ENCODE measurements around the gene ECHDC3. TPM values are rescaled to one million over a fixed set of nuclear protein-coding genes. Genes with fewer than 3 reads are reported as not detected.

ECHDC3 gene
- polyA plus RNA-seq, 1 of the 3 experiments (the other 2 are of a cell fraction), result 13.5 TPM

GRCh38 chr10:11810973-11811372 lies 68.8 kb downstream of the ECHDC3 start:
- ChIA-PET POLR2A (no interaction called here), CTCF (interaction anchor here (1.8 to 3.6 kb wide), 2 partner anchors 9 to 28 kb away, joined by 7 to 18 read pairs; no protein-coding TSS in a partner anchor)
- Histone ChIP-seq H3K9me2 (no peaks in the 10 kb centered on the region), H3K4me3 (ENCODE audit: low read depth in 2 of 2, low read length in 1 of 2) (no peak overlapping the region), H3F3A (replicated peaks; ENCODE audit: insufficient read depth) (no peaks in the 10 kb centered on the region), H3K27ac (ENCODE audit: low read depth in 2 of 2, low read length in 1 of 2) (no peak overlapping the region), H3K4me1 (ENCODE audit: control insufficient read depth in 1 of 2, insufficient read depth in 2 of 2, low read depth in 1 of 2, low read length in 1 of 2) (peaks cover 0 to 11% of the 10 kb centered on the region in 2 experiments; a peak in 1 of 4 replicates), H3K9ac (no peak overlapping the region), H3K27me3 (ENCODE audit: insufficient read depth) (no peaks in the 10 kb centered on the region), H3K4me2 (no peak overlapping the region), H3K36me3 (replicated peaks in 1 of 2; ENCODE audit: control insufficient read depth in 1 of 2, insufficient read depth in 2 of 2, low read length in 1 of 2) (no peaks in the 10 kb centered on the region), H3K9me3 (no peaks in the 10 kb centered on the region), H2AFZ (ENCODE audit: low read depth) (no peak overlapping the region), H4K20me1 (ENCODE audit: insufficient read depth) (no peaks in the 10 kb centered on the region), H3K79me2 (ENCODE audit: insufficient read depth) (no peaks in the 10 kb centered on the region)
- WGBS (ENCODE audit: low lambda C conversion rate), result 71% methylated on average over 6 of the region's 6 CpGs
- TF ChIP-seq EP300 (IDR thresholded peaks at IDR 0.05; ENCODE audit: borderline replicate concordance in 1 of 2, low read depth in 1 of 2, low read length in 1 of 2), result no peak
- TF ChIP-seq MEF2A (IDR thresholded peaks at IDR 0.05; ENCODE audit: borderline replicate concordance, low read depth), result no peak
- TF ChIP-seq REST (IDR thresholded peaks at IDR 0.05; ENCODE audit: low read depth, low read length), result no peak
- TF ChIP-seq MAX (IDR thresholded peaks at IDR 0.05; ENCODE audit: low read depth), result no peak
- TF ChIP-seq TCF12 (IDR thresholded peaks at IDR 0.05), result no peak
- TF ChIP-seq USF1 (IDR thresholded peaks at IDR 0.05; ENCODE audit: borderline replicate concordance, low read depth), result no peak
- no peak for TF ChIP-seq CHD2 (IDR thresholded peaks at IDR 0.05; ENCODE audit: low read length, partially characterized antibody)
- TF ChIP-seq RAD21 (IDR thresholded peaks at IDR 0.05; ENCODE audit: low read length), result no peak
- no peak for TF ChIP-seq EZH2phosphoT487 (IDR thresholded peaks at IDR 0.05; ENCODE audit: borderline replicate concordance, low read depth)
- no peak for TF ChIP-seq NFIC (IDR thresholded peaks at IDR 0.05; ENCODE audit: borderline replicate concordance)
- no peak for TF ChIP-seq USF2 (IDR thresholded peaks at IDR 0.05; ENCODE audit: borderline replicate concordance, low read depth, low read length)
- no peak for TF ChIP-seq FOXJ3 (CRISPR knock-in tag; IDR thresholded peaks at IDR 0.05)
- no peak for TF ChIP-seq RXRA (IDR thresholded peaks at IDR 0.05; ENCODE audit: borderline replicate concordance, low read depth)
- no peak for TF ChIP-seq PBX3 (IDR thresholded peaks at IDR 0.05)
- no peak for TF ChIP-seq FOSL2 (IDR thresholded peaks at IDR 0.05; ENCODE audit: borderline replicate concordance, low read depth)
- TF ChIP-seq TAF1 (IDR thresholded peaks at IDR 0.05; ENCODE audit: borderline replicate concordance, low read depth, low read length), result no peak
- TF ChIP-seq GABPA (IDR thresholded peaks at IDR 0.05; ENCODE audit: low read depth), result no peak
- no peak for TF ChIP-seq JUND (IDR thresholded peaks at IDR 0.05)
- no peak for TF ChIP-seq MXI1 (IDR thresholded peaks at IDR 0.05; ENCODE audit: low read depth, low read length)
- DNase-seq, result no peak

All from SK-N-SH (cell line).